Activated CD8-positive, alpha-beta T cell treated with anti-CD3 and anti-CD28 coated beads for 36 hours (primary cell): ENCODE results near the gene YWHAE. TPM values are rescaled to one million over a fixed set of nuclear protein-coding genes. Genes with fewer than 3 reads are reported as not detected.
"Not testable (repeated sequence)": the region's sequence is repeated elsewhere in the genome, so short reads cannot be mapped to it uniquely, and the experiment has no call there.

Source experiments
- ATAC-seq: fragments of 200-7000 bp; cut with Tn5 transposase; one replicate; pipeline ENCODE4 v1.10.0; 2021; ENCODE audit warnings: mild to moderate bottlenecking, moderate library complexity
- CTCF ChIA-PET: fragments of 350-600 bp; sonication (Branson Sonifier 250); formaldehyde crosslinking; loops from one replicate; lab custom pipeline; 2021; ENCODE audit warnings: antibody characterized with exemption; lab: Charles Lee
- POLR2A ChIA-PET: fragments of 350-600 bp; sonication (Branson Sonifier 250); formaldehyde crosslinking; loops from one replicate; lab custom pipeline; 2021; ENCODE audit warnings: antibody characterized with exemption; lab: Charles Lee
- DNase-seq: peaks from one replicate; pipeline ENCODE4 v3.0.0-alpha.2; 2020
- H3K27ac Mint-ChIP-seq: one replicate; pipeline ENCODE4 v1.8.0; 2021; ENCODE audit warnings: mild to moderate bottlenecking, mixed read lengths
- H3K27me3 Mint-ChIP-seq: one replicate; pipeline ENCODE4 v1.8.0; 2021; ENCODE audit warnings: mixed read lengths
- H3K36me3 Mint-ChIP-seq: one replicate; pipeline ENCODE4 v1.8.0; 2021; ENCODE audit warnings: low read depth, mixed read lengths
- H3K4me1 Mint-ChIP-seq: one replicate; pipeline ENCODE4 v1.8.0; 2021; ENCODE audit warnings: low read depth, mixed read lengths
- H3K4me3 Mint-ChIP-seq: one replicate; pipeline ENCODE4 v1.8.0; 2021; ENCODE audit warnings: mild to moderate bottlenecking, moderate library complexity, mixed read lengths
- H3K9me3 Mint-ChIP-seq: one replicate; pipeline ENCODE4 v1.8.0; 2021; ENCODE audit warnings: mixed read lengths
- intact Hi-C: fragments of 100-400 bp; cut with micrococcal nuclease; formaldehyde crosslinking; loops from one replicate; pipeline ENCODE4 v1.10.0; 2022
- total RNA-seq, 2 experiments: library from RNA; stranded (reverse); gene quantifications; one replicate each; pipeline ENCODE4 v1.2.3, GENCODE V29; 2021
- TF ChIP-seq, protein P1 (sequence below): fragments of 200-600 bp; IDR thresholded peaks from one replicate; pipeline ENCODE4 v1.8.0; 2022; ENCODE audit warnings: antibody characterized with exemption, mild to moderate bottlenecking

YWHAE gene
- total RNA-seq, 2 experiments from 2014 or later: 425 to 440 TPM

DNA sequence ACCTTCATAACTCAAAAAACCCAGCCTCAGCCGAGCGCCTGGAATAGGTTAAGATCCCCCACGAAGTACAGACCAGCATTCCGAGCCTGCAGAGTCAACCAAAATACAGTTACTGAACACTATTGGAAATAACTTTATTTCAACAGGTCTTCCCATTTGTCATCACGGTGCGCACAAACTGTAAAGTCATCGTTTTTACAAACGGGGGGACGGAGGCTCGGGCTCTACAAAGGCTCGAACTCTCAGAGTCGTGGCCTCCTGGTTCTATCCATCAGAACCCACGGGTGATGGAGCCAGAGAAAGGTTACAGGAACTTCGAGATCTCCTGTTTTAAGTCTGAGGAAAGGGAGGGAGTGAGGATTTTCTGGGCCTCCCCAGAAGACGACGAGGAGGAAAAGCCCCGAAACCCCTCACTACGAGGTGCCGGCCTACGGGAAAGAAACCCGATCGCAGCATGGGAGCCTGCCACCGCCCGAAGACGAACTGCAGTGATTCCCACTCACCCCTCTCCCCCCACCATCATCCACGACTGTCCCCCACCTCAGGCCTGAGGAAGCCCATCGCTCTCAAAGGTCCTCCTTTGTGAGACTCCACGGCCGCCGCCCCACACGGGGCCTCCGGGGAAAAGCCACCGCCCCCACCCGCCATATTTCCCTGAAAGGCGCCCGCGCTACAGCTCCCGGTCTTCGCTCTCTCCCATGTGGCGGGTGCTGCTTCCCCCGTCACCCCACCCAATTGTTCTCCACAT lies 917 bp downstream of the YWHAE start:
- Mint-ChIP-seq H3K27ac (peak overlapping the region; percentile 100), H3K36me3 (peaks cover 49% of the 10 kb centered on the region), H3K27me3 (no peaks in the 10 kb centered on the region), H3K4me3 (peak overlapping the region; percentile 100), H3K4me1 (peaks cover 35% of the 10 kb centered on the region), H3K9me3 (no peaks in the 10 kb centered on the region)
- DNase-seq (peak; percentile 49), ATAC-seq (peak; percentile 9)
- intact Hi-C loops: no loop called here
- ChIA-PET POLR2A (interaction anchor here (0.8 to 2.6 kb wide), 16 partner anchors 9 to 171 kb away, joined by 3 to 16 read pairs (median 6); partner anchors contain the start of genes CRK and INPP5K), CTCF (interaction anchor here (0.7 to 2.5 kb wide), 6 partner anchors 8 to 139 kb away, joined by 3 to 21 read pairs (median 4); no protein-coding TSS in a partner anchor)
- TF ChIP-seq, protein P1, sequence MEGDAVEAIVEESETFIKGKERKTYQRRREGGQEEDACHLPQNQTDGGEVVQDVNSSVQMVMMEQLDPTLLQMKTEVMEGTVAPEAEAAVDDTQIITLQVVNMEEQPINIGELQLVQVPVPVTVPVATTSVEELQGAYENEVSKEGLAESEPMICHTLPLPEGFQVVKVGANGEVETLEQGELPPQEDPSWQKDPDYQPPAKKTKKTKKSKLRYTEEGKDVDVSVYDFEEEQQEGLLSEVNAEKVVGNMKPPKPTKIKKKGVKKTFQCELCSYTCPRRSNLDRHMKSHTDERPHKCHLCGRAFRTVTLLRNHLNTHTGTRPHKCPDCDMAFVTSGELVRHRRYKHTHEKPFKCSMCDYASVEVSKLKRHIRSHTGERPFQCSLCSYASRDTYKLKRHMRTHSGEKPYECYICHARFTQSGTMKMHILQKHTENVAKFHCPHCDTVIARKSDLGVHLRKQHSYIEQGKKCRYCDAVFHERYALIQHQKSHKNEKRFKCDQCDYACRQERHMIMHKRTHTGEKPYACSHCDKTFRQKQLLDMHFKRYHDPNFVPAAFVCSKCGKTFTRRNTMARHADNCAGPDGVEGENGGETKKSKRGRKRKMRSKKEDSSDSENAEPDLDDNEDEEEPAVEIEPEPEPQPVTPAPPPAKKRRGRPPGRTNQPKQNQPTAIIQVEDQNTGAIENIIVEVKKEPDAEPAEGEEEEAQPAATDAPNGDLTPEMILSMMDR: no peak

DNA sequence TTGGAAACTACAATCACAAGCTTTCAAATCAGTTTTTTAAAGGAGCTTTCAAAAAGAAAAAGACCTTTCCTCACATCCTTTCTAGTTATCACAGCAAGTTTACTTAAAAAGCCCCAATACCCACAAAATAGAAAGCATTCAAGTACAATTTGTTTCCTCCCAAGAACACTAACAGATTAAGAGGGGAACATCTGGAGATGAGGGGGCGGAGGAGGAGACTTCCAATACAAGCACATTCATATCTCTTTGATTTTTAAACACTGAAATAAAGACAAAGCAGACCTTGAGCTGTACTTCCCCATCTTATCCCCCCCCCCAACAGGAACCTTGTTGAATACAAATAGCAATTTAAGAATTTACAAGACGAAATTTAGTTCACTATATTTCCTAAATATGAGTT lies 2.0 kb downstream of the YWHAE start:
- DNase-seq (no peak), ATAC-seq (no peak)
- peak overlapping the region; percentile 100 for H3K27ac Mint-ChIP-seq
- H3K4me3 Mint-ChIP-seq: peak overlapping the region; percentile 100
- ChIA-PET POLR2A (interaction anchor here (0.6 to 3.5 kb wide), 10 partner anchors 9 to 1113 kb away, joined by 3 to 20 read pairs (median 8); partner anchors contain the start of gene METTL16), CTCF (interaction anchor here (1.0 to 4.5 kb wide), 4 partner anchors 26 to 232 kb away, joined by 4 to 43 read pairs (median 4); no protein-coding TSS in a partner anchor)
- H3K36me3 Mint-ChIP-seq: peaks cover 58% of the 10 kb centered on the region
- H3K27me3 Mint-ChIP-seq: no peaks in the 10 kb centered on the region
- intact Hi-C loops: no loop called here
- peaks cover 45% of the 10 kb centered on the region for H3K4me1 Mint-ChIP-seq
- TF ChIP-seq, protein P1: no peak
- H3K9me3 Mint-ChIP-seq: no peaks in the 10 kb centered on the region

DNA sequence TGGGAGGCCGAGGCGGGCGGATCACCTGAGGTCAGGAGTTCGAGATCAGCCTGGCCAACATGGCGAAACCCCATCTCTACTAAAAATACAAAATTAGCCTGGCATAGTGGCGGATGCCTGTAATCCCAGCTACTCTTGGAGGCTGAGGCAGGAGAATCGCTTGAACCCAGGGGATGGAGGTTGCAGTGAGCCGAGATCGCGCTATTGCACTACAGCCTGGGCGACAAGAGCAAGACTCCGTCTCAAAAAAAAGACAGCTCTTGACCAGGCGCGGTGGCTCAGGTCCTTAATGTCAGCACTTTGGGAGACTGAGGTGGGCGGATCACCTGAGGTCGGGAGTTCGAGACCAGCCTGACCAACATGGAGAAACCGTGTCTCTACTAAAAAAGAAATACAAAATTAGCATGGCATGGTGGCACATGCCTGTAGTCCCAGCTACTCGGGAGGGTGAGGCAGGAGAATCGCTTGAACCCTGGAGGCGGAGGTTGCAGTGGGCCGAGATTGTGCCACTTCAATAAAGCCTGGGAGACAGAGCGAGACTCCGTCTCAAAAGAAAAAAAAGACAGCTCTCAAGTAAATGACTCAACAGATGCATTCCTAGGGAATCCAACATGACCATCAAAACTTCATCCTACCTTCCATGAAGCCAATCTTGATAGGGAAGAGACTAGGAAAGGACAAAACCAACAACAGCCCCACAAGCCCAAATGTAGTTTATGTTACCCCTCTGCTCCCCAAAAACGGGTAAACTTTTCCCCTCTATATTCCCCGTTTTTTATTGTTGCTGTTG lies 4.0 kb downstream of the YWHAE start:
- POLR2A ChIA-PET: interaction anchor here (0.9 to 3.5 kb wide), 9 partner anchors 11 to 91 kb away, joined by 3 to 20 read pairs (median 12); no protein-coding TSS in a partner anchor
- CTCF ChIA-PET: interaction anchor here (0.7 to 4.5 kb wide), 3 partner anchors 30 to 120 kb away, joined by 3 to 43 read pairs (median 5); partner anchors contain the start of gene INPP5K
- not testable (repeated sequence) for H3K4me3 Mint-ChIP-seq

DNA sequence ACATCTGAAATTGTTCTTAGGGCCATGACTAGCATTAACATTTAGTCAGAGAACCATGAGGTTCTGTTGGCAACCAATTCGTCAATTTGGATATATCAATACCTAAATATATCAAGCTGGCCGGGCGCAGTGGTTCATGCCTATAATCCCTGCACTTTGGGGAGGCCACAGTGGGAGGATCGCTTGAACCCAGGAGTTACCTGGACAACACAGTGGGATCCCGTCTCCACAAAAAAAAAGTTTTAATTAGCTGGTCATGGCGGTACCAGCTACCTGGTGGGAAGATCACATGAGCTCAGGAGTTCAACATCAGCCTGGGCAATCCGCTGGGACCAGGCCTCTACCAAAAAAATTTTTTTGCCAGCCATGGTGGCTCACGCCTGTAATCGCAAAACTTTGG lies 8.4 kb downstream of the YWHAE start:
- intact Hi-C loops: no loop called here
- CTCF ChIA-PET: interaction anchor here (0.7 to 5.5 kb wide), 12 partner anchors 8 to 237 kb away, joined by 3 to 51 read pairs (median 4); partner anchors contain the start of genes CRK, INPP5K, SLC43A2 and YWHAE
- TF ChIP-seq, protein P1: no peak
- Mint-ChIP-seq H3K4me3 (no peak overlapping the region), H3K9me3 (no peaks in the 10 kb centered on the region), H3K4me1 (peaks cover 74% of the 10 kb centered on the region), H3K27ac (peak overlapping the region; percentile 42), H3K36me3 (peaks cover 51% of the 10 kb centered on the region), H3K27me3 (no peaks in the 10 kb centered on the region)
- ATAC-seq (no peak), DNase-seq (no peak)
- POLR2A ChIA-PET: interaction anchor here (0.6 to 3.1 kb wide), 11 partner anchors 8 to 237 kb away, joined by 3 to 22 read pairs (median 4); partner anchors contain the start of genes SLC43A2 and YWHAE

More for the DNA sequence above, 4.0 kb downstream of the YWHAE start:
- peak overlapping the region; percentile 50 for H3K27ac Mint-ChIP-seq
- H3K9me3 Mint-ChIP-seq, intact Hi-C loops, H3K27me3 Mint-ChIP-seq, ATAC-seq, DNase-seq: not testable (repeated sequence)
- H3K4me1 Mint-ChIP-seq: peaks cover 62% of the 10 kb centered on the region
- H3K36me3 Mint-ChIP-seq: peaks cover 67% of the 10 kb centered on the region
